PC-3 (cell line): ENCODE data around the gene CAMK2A. TPM values are rescaled to one million over a fixed set of nuclear protein-coding genes. Genes with fewer than 3 reads are reported as not detected.

Source experiments
- ATAC-seq: fragments of 200-7000 bp; cut with Tn5 transposase; 2 replicates; pipeline ENCODE4 v1.9.1; 2020; ENCODE audit warnings: mild to moderate bottlenecking, moderate library complexity
- BruUV-seq: library from RNA; stranded (reverse); fragments of 400-500 nt; replicated peaks from 2 replicates; lab custom pipeline; 2021; lab: Mats Ljungman, UMichigan
- CTCF ChIA-PET: fragments of 300-600 bp; sonication (Branson Sonifier 250); formaldehyde crosslinking; loops from one replicate; lab custom pipeline; 2022; ENCODE audit warnings: antibody characterized with exemption; lab: Charles Lee
- POLR2A ChIA-PET: fragments of 300-600 bp; sonication (Branson Sonifier 250); formaldehyde crosslinking; loops from one replicate; lab custom pipeline; 2022; ENCODE audit warnings: antibody characterized with exemption; ENCODE audit not compliant: unreplicated experiment; lab: Charles Lee
- DNase-seq: peaks from one replicate; pipeline ENCODE4 v3.0.0-alpha.2; 2015
- H2AFZ ChIP-seq: fragments of 300-600 bp; sonication (generic); 2 replicates; pipeline ENCODE4 v1.6.0; 2016; ENCODE audit warnings: antibody characterized with exemption, low read length
- H3F3A ChIP-seq: fragments of 300-600 bp; sonication (generic); one replicate; pipeline ENCODE4 v1.6.0; 2017; ENCODE audit warnings: antibody characterized with exemption, low read length, control low read depth, mild to moderate bottlenecking; ENCODE audit not compliant: unreplicated experiment
- H3K27ac ChIP-seq: fragments of 300-600 bp; sonication (generic); 2 replicates; pipeline ENCODE4 v1.5.1; 2016; ENCODE audit warnings: mild to moderate bottlenecking, low read length
- H3K27me3 ChIP-seq: fragments of 300-600 bp; sonication (generic); 2 replicates; pipeline ENCODE4 v1.6.1; 2016; ENCODE audit warnings: low read length, mixed read lengths
- H3K36me3 ChIP-seq: fragments of 300-600 bp; sonication (generic); 2 replicates; pipeline ENCODE4 v1.6.1; 2016; ENCODE audit warnings: low read depth, mixed run types, low read length, mixed read lengths
- H3K4me1 ChIP-seq: fragments of 300-600 bp; sonication (generic); 2 replicates; pipeline ENCODE4 v1.5.1; 2016; ENCODE audit warnings: low read length; ENCODE audit not compliant: insufficient read depth
- H3K4me2 ChIP-seq: fragments of 300-600 bp; sonication (generic); 2 replicates; pipeline ENCODE4 v1.6.0; 2016; ENCODE audit warnings: low read length
- H3K4me3 ChIP-seq: fragments of 300-600 bp; sonication (generic); 2 replicates; pipeline ENCODE4 v1.5.1; 2016; ENCODE audit warnings: mild to moderate bottlenecking, low read length, mixed read lengths
- H3K79me2 ChIP-seq: fragments of 300-600 bp; sonication (generic); 2 replicates; pipeline ENCODE4 v1.6.1; 2017; ENCODE audit warnings: low read length, mixed read lengths
- H3K9ac ChIP-seq: fragments of 300-600 bp; sonication (generic); 2 replicates; pipeline ENCODE4 v1.6.0; 2016; ENCODE audit warnings: mild to moderate bottlenecking, low read length
- H3K9me2 ChIP-seq: fragments of 300-600 bp; sonication (generic); replicated peaks from 2 replicates; pipeline ENCODE4 v1.6.1; 2016; ENCODE audit warnings: mixed run types, low read length, mixed read lengths
- H3K9me3 ChIP-seq: fragments of 300-600 bp; sonication (generic); 2 replicates; pipeline ENCODE4 v1.6.1; 2016; ENCODE audit warnings: low read length, mixed read lengths
- H4K20me1 ChIP-seq: fragments of 300-600 bp; sonication (generic); 2 replicates; pipeline ENCODE4 v1.6.1; 2016; ENCODE audit warnings: low read length, mixed read lengths
- EZH2 ChIP-seq: fragments of 300-600 bp; sonication (generic); IDR thresholded peaks from one replicate; pipeline ENCODE4 v1.6.1; 2017; ENCODE audit warnings: antibody characterized with exemption, mild to moderate bottlenecking, low read length; ENCODE audit not compliant: unreplicated experiment
- EZH2phosphoT487 ChIP-seq: fragments of 300-600 bp; sonication (generic); IDR thresholded peaks from 2 replicates; pipeline ENCODE4 v1.6.1; 2018; ENCODE audit warnings: mild to moderate bottlenecking, antibody characterized with exemption, low read length, borderline replicate concordance
- intact Hi-C: fragments of 100-400 bp; cut with micrococcal nuclease; formaldehyde crosslinking; loops from 2 replicates; pipeline ENCODE4 v1.9.0; 2023
- total RNA-seq: library from RNA; depleted of rRNA; stranded (reverse); fragments of >200 nt; gene quantifications from 2 replicates; pipeline ENCODE4 v1.2.3, GENCODE V29; 2014
- TF ChIP-seq, protein P1 (sequence below): fragments of 300-600 bp; sonication (generic); conservative IDR thresholded peaks from 2 replicates; pipeline ENCODE4 v1.5.1; 2017; ENCODE audit warnings: antibody characterized with exemption, low read depth, mild to moderate bottlenecking, low read length

Gene CAMK2A
- total RNA-seq, 1 experiment from 2014 or later = 0.15 TPM

DNA sequence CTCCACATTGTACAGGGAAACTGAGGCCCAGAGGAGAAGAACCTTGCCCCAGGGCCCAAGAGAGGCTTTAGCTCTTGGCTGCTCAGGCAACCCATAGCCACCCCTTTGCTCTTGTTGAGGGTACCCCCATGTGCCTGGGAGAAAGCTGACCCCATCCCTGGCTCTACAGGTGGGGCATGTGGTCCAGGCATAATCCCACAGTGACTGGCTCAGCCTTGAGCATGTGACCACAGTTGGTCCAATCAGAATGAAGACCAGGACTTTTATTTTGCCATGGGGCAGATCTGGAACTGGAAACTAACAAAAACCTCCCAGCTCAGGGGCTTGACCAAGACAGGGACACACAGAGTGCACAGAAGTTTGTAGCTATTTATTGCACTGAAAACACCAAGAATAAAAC is 70.4 kb downstream of the CAMK2A start:
- BruUV-seq = no TSS peak
- Histone ChIP-seq H3K36me3 (no peaks in the 10 kb centered on the region), H3K9me3 (no peaks in the 10 kb centered on the region), H3K9me2 (no peaks in the 10 kb centered on the region), H3K27ac (no peak overlapping the region), H3F3A (no peaks in the 10 kb centered on the region), H3K4me1 (peaks cover 8% of the 10 kb centered on the region; the same call in 1 of the 2 replicates), H2AFZ (no peak overlapping the region), H3K79me2 (no peaks in the 10 kb centered on the region), H4K20me1 (no peaks in the 10 kb centered on the region), H3K9ac (no peak overlapping the region), H3K4me2 (no peak overlapping the region), H3K27me3 (no peaks in the 10 kb centered on the region), H3K4me3 (no peak overlapping the region)
- DNase-seq (no peak), ATAC-seq (no peak)
- intact Hi-C loops = loop anchor here (5.0 kb wide), 1 partner anchor 217 kb away; the partner anchor contains the start of genes HMGXB3 and TIGD6
- ChIA-PET POLR2A (interaction anchor here (0.6 kb wide), 1 partner anchor 676 kb away, joined by 5 read pairs; no protein-coding TSS in a partner anchor), CTCF (interaction anchor here (0.6 kb wide), 3 partner anchors 48 to 89 kb away, joined by 3 to 7 read pairs (median 3); no protein-coding TSS in a partner anchor)
- TF ChIP-seq, protein P1, sequence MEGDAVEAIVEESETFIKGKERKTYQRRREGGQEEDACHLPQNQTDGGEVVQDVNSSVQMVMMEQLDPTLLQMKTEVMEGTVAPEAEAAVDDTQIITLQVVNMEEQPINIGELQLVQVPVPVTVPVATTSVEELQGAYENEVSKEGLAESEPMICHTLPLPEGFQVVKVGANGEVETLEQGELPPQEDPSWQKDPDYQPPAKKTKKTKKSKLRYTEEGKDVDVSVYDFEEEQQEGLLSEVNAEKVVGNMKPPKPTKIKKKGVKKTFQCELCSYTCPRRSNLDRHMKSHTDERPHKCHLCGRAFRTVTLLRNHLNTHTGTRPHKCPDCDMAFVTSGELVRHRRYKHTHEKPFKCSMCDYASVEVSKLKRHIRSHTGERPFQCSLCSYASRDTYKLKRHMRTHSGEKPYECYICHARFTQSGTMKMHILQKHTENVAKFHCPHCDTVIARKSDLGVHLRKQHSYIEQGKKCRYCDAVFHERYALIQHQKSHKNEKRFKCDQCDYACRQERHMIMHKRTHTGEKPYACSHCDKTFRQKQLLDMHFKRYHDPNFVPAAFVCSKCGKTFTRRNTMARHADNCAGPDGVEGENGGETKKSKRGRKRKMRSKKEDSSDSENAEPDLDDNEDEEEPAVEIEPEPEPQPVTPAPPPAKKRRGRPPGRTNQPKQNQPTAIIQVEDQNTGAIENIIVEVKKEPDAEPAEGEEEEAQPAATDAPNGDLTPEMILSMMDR = no peak
- TF ChIP-seq EZH2 (no peak), EZH2phosphoT487 (no peak)

DNA sequence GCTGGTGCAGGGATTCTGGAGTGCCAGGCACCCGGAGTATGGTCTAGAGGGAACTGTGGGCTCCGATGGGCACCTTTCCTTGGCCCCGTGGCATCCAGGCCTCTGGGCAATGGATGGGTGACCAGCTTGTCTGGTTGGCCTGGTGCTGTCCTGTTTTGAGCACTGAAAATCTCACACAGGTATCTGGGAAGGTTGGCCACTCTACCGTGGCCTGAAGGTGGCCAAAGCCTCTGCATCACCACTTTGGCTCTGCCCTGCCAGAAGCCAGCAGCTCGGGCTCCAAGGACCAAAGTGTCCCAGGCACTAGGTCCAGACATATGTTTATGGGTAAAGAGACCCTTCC is 70.9 kb downstream of the CAMK2A start:
- H4K20me1 ChIP-seq = no peaks in the 10 kb centered on the region
- no peak overlapping the region for H3K9ac ChIP-seq
- TF ChIP-seq EZH2 (no peak), EZH2phosphoT487 (no peak)
- POLR2A ChIA-PET = no interaction called here
- no peaks in the 10 kb centered on the region for H3K9me2 ChIP-seq
- CTCF ChIA-PET = interaction anchor here (0.6 kb wide), 5 partner anchors 13 to 192 kb away, joined by 3 to 7 read pairs (median 3); no protein-coding TSS in a partner anchor
- BruUV-seq = no TSS peak
- DNase-seq = no peak
- no peak overlapping the region for H2AFZ ChIP-seq
- intact Hi-C loops = loop anchor here (1.0 to 5.0 kb wide), 5 partner anchors 57 to 384 kb away; partner anchors contain the start of genes HMGXB3 and TIGD6
- no peak overlapping the region for H3K4me3 ChIP-seq
- no peaks in the 10 kb centered on the region for H3K27me3 ChIP-seq
- H3K79me2 ChIP-seq = no peaks in the 10 kb centered on the region
- no peak for ATAC-seq
- H3K4me2 ChIP-seq = no peak overlapping the region
- peaks cover 8% of the 10 kb centered on the region; the same call in 1 of the 2 replicates for H3K4me1 ChIP-seq
- H3K27ac ChIP-seq = no peak overlapping the region
- no peaks in the 10 kb centered on the region for H3F3A ChIP-seq
- H3K9me3 ChIP-seq = no peaks in the 10 kb centered on the region
- no peaks in the 10 kb centered on the region for H3K36me3 ChIP-seq

DNA sequence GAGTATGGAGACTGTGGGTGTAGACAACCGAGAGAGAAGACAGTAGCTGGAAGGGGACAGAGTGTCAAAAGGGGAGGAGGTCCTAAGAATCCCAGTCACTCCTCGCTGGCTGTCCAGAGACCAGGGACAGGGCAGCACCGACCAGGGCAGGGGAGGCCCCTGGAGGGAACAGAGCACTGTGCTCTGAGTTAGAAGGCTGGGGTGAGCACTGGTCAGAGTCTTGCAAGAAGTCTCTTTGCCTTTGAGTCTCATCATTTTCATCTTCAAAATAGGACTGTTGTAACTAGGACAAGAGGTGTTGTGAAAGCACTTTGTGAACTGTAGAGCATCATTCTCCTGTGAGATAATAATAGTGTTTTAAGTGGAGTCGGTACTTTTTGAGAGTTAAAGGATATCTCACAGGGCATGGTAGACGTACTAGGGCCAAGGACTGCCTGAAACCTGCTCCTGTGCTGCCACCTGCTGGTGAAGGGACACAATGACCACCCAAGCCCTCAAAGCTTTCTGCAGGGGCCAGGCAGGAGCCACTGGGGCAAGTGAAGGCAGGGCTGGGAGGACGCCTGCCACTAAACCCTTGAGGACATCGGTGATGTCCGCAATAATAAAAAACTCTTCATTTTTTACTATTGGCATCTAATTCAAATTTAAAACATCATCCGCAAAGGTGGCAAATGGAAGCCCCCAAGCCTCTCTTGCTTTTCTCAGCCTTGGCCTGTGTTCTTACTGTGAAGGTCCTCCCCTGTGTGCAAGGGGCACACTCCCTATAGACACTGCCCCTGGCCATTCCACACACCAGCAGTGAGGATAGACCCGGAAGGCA is 71.5 kb downstream of the CAMK2A start:
- H3K4me2 ChIP-seq = no peak overlapping the region
- ATAC-seq (peak; percentile 94), DNase-seq (peak; percentile 93)
- ChIA-PET CTCF (interaction anchor here (0.6 kb wide), 2 partner anchors 14 to 193 kb away, joined by 3 read pairs; no protein-coding TSS in a partner anchor), POLR2A (no interaction called here)
- no peaks in the 10 kb centered on the region for H3F3A ChIP-seq
- no peak for TF ChIP-seq EZH2
- TF ChIP-seq, protein P1 = peak; percentile 97
- no peak for TF ChIP-seq EZH2phosphoT487
- peaks cover 8% of the 10 kb centered on the region; the same call in 1 of the 2 replicates for H3K4me1 ChIP-seq
- no peaks in the 10 kb centered on the region for H3K36me3 ChIP-seq
- H3K79me2 ChIP-seq = no peaks in the 10 kb centered on the region
- H2AFZ ChIP-seq = no peak overlapping the region
- H3K27ac ChIP-seq = no peak overlapping the region
- H3K9me2 ChIP-seq = no peaks in the 10 kb centered on the region
- H3K9ac ChIP-seq = no peak overlapping the region
- no peaks in the 10 kb centered on the region for H4K20me1 ChIP-seq
- no peaks in the 10 kb centered on the region for H3K27me3 ChIP-seq
- H3K4me3 ChIP-seq = no peak overlapping the region
- no TSS peak for BruUV-seq
- H3K9me3 ChIP-seq = no peaks in the 10 kb centered on the region
- intact Hi-C loops = loop anchor here (1.0 to 5.0 kb wide), 5 partner anchors 57 to 384 kb away; partner anchors contain the start of genes HMGXB3 and TIGD6
